HEK293 (cell line): ENCODE data around the gene TRAF3IP1.

Experiments used
- GLIS2 ChIP-seq: fragments of 450-650 bp; formaldehyde crosslinking; IDR thresholded peaks from 2 replicates; pipeline ENCODE4 v1.5.1; 2016; ENCODE audit warnings: missing biosample characterization, missing genetic modification characterization
- IKZF3 ChIP-seq: fragments of 450-650 bp; IDR thresholded peaks from 2 replicates; pipeline ENCODE4 v1.5.0; 2018; ENCODE audit warnings: missing biosample characterization, mild to moderate bottlenecking, missing genetic modification characterization, moderate library complexity
- KLF8 ChIP-seq: fragments of 450-650 bp; formaldehyde crosslinking; IDR thresholded peaks from 2 replicates; pipeline ENCODE4 v1.5.1; 2016; ENCODE audit warnings: missing biosample characterization, missing genetic modification characterization
- WT1 ChIP-seq: fragments of 450-650 bp; formaldehyde crosslinking; IDR thresholded peaks from 2 replicates; pipeline ENCODE4 v1.5.1; 2016; ENCODE audit warnings: missing biosample characterization, missing genetic modification characterization
- ZBTB17 ChIP-seq: fragments of 450-650 bp; formaldehyde crosslinking; IDR thresholded peaks from 2 replicates; pipeline ENCODE4 v1.5.1; 2016; ENCODE audit warnings: missing biosample characterization, missing genetic modification characterization
- ZBTB8A ChIP-seq: fragments of 450-650 bp; formaldehyde crosslinking; IDR thresholded peaks from 2 replicates; pipeline ENCODE4 v1.5.1; 2016; ENCODE audit warnings: missing biosample characterization, missing genetic modification characterization
- ZNF23 ChIP-seq: fragments of 450-650 bp; formaldehyde crosslinking; IDR thresholded peaks from 2 replicates; pipeline ENCODE4 v1.5.1; 2016; ENCODE audit warnings: missing biosample characterization, missing genetic modification characterization, borderline replicate concordance
- ZNF24 ChIP-seq: fragments of 450-650 bp; formaldehyde crosslinking; IDR thresholded peaks from 2 replicates; pipeline ENCODE4 v1.5.1; 2016; ENCODE audit warnings: missing biosample characterization, missing genetic modification characterization
- ZNF335 ChIP-seq: fragments of 450-650 bp; formaldehyde crosslinking; conservative IDR thresholded peaks from 2 replicates; pipeline ENCODE4 v1.5.1; 2016; ENCODE audit warnings: missing biosample characterization, missing genetic modification characterization
- ZNF600 ChIP-seq: fragments of 450-650 bp; formaldehyde crosslinking; IDR thresholded peaks from 2 replicates; pipeline ENCODE4 v1.5.1; 2016; ENCODE audit warnings: missing biosample characterization, missing genetic modification characterization
- ZXDB ChIP-seq: fragments of 450-650 bp; formaldehyde crosslinking; IDR thresholded peaks from 2 replicates; pipeline ENCODE4 v1.5.1; 2016; ENCODE audit warnings: missing biosample characterization, missing genetic modification characterization
- TF ChIP-seq, protein P1 (sequence below): fragments of 450-650 bp; formaldehyde crosslinking; IDR thresholded peaks from 2 replicates; pipeline ENCODE4 v1.5.1; 2016; ENCODE audit warnings: missing biosample characterization, missing genetic modification characterization
- TF ChIP-seq, protein P2 (sequence below): fragments of 450-650 bp; IDR thresholded peaks from 2 replicates; pipeline ENCODE4 v1.5.1; 2018; ENCODE audit warnings: missing biosample characterization, missing genetic modification characterization
- TF ChIP-seq, protein P3 (sequence below): fragments of 450-650 bp; formaldehyde crosslinking; IDR thresholded peaks from 2 replicates; pipeline ENCODE4 v1.5.1; 2016; ENCODE audit warnings: missing biosample characterization, missing genetic modification characterization
- TF ChIP-seq, protein P4 (sequence below): fragments of 450-650 bp; formaldehyde crosslinking; IDR thresholded peaks from 2 replicates; pipeline ENCODE4 v1.5.1; 2016; ENCODE audit warnings: missing biosample characterization, missing genetic modification characterization, borderline replicate concordance
- TF ChIP-seq, protein P5 (sequence below): fragments of 450-650 bp; formaldehyde crosslinking; IDR thresholded peaks from 2 replicates; pipeline ENCODE4 v1.5.1; 2017; ENCODE audit warnings: missing biosample characterization, missing genetic modification characterization
- TF ChIP-seq, protein P6 (sequence below): fragments of 450-650 bp; formaldehyde crosslinking; IDR thresholded peaks from 2 replicates; pipeline ENCODE4 v1.5.1; 2016; ENCODE audit warnings: missing biosample characterization, missing genetic modification characterization
- TF ChIP-seq, protein P7 (sequence below): fragments of 450-650 bp; formaldehyde crosslinking; IDR thresholded peaks from 2 replicates; pipeline ENCODE4 v1.5.1; 2016; ENCODE audit warnings: missing biosample characterization, missing genetic modification characterization

Gene TRAF3IP1

DNA sequence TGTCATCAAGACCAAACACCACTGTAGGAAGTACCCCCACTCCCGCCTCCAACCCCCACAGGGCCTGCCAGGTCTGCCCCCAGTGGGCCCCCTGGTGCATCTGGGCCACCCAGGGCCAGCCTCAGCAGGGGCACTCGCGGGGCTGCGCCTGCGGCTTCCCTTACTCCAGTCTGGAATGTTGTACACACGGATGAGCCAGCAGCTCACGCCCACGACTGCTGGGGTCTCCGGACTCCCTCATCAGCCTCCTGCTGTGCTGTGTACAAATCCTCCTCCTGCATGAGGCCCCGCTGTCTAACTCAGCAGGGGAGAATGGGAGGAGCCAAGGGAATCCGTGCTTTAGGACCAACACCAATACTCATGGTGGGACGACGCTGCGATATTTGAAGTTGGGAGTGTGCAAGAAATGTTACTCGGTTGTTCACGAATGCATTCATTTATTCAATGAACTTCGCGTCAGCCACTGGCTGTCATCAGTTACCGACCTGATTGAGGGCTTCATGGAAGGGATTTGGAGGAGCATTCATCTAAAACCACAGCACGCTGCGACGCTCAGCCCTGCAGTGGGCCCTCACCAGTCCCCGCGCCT lies 105.8 kb downstream of the TRAF3IP1 start (continued):
- TF ChIP-seq, protein P1, sequence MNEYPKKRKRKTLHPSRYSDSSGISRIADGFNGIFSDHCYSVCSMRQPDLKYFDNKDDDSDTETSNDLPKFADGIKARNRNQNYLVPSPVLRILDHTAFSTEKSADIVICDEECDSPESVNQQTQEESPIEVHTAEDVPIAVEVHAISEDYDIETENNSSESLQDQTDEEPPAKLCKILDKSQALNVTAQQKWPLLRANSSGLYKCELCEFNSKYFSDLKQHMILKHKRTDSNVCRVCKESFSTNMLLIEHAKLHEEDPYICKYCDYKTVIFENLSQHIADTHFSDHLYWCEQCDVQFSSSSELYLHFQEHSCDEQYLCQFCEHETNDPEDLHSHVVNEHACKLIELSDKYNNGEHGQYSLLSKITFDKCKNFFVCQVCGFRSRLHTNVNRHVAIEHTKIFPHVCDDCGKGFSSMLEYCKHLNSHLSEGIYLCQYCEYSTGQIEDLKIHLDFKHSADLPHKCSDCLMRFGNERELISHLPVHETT: 0 out of 2 replicates have a peak, but pooled peaks have one; percentile 14
- TF ChIP-seq ZXDB (tag by site-specific recombination): peak; percentile 54; the same call in 1 of the 2 replicates
- TF ChIP-seq KLF8: no peak
- peak; percentile 60 for TF ChIP-seq IKZF3
- TF ChIP-seq, protein P2, sequence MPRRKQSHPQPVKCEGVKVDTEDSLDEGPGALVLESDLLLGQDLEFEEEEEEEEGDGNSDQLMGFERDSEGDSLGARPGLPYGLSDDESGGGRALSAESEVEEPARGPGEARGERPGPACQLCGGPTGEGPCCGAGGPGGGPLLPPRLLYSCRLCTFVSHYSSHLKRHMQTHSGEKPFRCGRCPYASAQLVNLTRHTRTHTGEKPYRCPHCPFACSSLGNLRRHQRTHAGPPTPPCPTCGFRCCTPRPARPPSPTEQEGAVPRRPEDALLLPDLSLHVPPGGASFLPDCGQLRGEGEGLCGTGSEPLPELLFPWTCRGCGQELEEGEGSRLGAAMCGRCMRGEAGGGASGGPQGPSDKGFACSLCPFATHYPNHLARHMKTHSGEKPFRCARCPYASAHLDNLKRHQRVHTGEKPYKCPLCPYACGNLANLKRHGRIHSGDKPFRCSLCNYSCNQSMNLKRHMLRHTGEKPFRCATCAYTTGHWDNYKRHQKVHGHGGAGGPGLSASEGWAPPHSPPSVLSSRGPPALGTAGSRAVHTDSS (tag by site-specific recombination): no peak
- TF ChIP-seq, protein P3, sequence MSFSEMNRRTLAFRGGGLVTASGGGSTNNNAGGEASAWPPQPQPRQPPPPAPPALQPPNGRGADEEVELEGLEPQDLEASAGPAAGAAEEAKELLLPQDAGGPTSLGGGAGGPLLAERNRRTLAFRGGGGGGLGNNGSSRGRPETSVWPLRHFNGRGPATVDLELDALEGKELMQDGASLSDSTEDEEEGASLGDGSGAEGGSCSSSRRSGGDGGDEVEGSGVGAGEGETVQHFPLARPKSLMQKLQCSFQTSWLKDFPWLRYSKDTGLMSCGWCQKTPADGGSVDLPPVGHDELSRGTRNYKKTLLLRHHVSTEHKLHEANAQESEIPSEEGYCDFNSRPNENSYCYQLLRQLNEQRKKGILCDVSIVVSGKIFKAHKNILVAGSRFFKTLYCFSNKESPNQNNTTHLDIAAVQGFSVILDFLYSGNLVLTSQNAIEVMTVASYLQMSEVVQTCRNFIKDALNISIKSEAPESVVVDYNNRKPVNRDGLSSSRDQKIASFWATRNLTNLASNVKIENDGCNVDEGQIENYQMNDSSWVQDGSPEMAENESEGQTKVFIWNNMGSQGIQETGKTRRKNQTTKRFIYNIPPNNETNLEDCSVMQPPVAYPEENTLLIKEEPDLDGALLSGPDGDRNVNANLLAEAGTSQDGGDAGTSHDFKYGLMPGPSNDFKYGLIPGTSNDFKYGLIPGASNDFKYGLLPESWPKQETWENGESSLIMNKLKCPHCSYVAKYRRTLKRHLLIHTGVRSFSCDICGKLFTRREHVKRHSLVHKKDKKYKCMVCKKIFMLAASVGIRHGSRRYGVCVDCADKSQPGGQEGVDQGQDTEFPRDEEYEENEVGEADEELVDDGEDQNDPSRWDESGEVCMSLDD (tag by site-specific recombination): 0 out of 2 replicates have a peak, but pooled peaks have one; percentile 13
- peak; percentile 88 for TF ChIP-seq GLIS2
- peak; percentile 86 for TF ChIP-seq WT1 (tag by site-specific recombination)
- peak; percentile 31; the same call in 1 of the 2 replicates for TF ChIP-seq ZBTB8A (tag by site-specific recombination)
- TF ChIP-seq ZNF600: peak; percentile 74; the same call in 1 of the 2 replicates
- peak; percentile 86 for TF ChIP-seq ZNF24 (tag by site-specific recombination)
- TF ChIP-seq, protein P4, sequence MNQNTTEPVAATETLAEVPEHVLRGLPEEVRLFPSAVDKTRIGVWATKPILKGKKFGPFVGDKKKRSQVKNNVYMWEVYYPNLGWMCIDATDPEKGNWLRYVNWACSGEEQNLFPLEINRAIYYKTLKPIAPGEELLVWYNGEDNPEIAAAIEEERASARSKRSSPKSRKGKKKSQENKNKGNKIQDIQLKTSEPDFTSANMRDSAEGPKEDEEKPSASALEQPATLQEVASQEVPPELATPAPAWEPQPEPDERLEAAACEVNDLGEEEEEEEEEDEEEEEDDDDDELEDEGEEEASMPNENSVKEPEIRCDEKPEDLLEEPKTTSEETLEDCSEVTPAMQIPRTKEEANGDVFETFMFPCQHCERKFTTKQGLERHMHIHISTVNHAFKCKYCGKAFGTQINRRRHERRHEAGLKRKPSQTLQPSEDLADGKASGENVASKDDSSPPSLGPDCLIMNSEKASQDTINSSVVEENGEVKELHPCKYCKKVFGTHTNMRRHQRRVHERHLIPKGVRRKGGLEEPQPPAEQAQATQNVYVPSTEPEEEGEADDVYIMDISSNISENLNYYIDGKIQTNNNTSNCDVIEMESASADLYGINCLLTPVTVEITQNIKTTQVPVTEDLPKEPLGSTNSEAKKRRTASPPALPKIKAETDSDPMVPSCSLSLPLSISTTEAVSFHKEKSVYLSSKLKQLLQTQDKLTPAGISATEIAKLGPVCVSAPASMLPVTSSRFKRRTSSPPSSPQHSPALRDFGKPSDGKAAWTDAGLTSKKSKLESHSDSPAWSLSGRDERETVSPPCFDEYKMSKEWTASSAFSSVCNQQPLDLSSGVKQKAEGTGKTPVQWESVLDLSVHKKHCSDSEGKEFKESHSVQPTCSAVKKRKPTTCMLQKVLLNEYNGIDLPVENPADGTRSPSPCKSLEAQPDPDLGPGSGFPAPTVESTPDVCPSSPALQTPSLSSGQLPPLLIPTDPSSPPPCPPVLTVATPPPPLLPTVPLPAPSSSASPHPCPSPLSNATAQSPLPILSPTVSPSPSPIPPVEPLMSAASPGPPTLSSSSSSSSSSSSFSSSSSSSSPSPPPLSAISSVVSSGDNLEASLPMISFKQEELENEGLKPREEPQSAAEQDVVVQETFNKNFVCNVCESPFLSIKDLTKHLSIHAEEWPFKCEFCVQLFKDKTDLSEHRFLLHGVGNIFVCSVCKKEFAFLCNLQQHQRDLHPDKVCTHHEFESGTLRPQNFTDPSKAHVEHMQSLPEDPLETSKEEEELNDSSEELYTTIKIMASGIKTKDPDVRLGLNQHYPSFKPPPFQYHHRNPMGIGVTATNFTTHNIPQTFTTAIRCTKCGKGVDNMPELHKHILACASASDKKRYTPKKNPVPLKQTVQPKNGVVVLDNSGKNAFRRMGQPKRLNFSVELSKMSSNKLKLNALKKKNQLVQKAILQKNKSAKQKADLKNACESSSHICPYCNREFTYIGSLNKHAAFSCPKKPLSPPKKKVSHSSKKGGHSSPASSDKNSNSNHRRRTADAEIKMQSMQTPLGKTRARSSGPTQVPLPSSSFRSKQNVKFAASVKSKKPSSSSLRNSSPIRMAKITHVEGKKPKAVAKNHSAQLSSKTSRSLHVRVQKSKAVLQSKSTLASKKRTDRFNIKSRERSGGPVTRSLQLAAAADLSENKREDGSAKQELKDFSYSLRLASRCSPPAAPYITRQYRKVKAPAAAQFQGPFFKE (tag by site-specific recombination): no peak
- TF ChIP-seq, protein P5, sequence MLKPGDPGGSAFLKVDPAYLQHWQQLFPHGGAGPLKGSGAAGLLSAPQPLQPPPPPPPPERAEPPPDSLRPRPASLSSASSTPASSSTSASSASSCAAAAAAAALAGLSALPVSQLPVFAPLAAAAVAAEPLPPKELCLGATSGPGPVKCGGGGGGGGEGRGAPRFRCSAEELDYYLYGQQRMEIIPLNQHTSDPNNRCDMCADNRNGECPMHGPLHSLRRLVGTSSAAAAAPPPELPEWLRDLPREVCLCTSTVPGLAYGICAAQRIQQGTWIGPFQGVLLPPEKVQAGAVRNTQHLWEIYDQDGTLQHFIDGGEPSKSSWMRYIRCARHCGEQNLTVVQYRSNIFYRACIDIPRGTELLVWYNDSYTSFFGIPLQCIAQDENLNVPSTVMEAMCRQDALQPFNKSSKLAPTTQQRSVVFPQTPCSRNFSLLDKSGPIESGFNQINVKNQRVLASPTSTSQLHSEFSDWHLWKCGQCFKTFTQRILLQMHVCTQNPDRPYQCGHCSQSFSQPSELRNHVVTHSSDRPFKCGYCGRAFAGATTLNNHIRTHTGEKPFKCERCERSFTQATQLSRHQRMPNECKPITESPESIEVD (tag by site-specific recombination): 0 out of 2 replicates have a peak, but pooled peaks have one; percentile 9
- TF ChIP-seq, protein P6, sequence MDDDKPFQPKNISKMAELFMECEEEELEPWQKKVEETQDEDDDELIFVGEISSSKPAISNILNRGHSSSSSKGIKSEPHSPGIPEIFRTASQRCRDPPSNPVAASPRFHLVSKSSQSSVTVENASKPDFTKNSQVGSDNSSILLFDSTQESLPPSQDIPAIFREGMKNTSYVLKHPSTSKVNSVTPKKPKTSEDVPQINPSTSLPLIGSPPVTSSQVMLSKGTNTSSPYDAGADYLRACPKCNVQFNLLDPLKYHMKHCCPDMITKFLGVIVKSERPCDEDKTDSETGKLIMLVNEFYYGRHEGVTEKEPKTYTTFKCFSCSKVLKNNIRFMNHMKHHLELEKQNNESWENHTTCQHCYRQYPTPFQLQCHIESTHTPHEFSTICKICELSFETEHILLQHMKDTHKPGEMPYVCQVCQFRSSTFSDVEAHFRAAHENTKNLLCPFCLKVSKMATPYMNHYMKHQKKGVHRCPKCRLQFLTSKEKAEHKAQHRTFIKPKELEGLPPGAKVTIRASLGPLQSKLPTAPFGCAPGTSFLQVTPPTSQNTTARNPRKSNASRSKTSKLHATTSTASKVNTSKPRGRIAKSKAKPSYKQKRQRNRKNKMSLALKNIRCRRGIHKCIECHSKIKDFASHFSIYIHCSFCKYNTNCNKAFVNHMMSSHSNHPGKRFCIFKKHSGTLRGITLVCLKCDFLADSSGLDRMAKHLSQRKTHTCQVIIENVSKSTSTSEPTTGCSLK (tag by site-specific recombination): no peak
- peak; percentile 89 for TF ChIP-seq ZNF335
- TF ChIP-seq ZBTB17 (tag by site-specific recombination): peak; percentile 83
- TF ChIP-seq ZNF23 (tag by site-specific recombination): no peak
- TF ChIP-seq, protein P7, sequence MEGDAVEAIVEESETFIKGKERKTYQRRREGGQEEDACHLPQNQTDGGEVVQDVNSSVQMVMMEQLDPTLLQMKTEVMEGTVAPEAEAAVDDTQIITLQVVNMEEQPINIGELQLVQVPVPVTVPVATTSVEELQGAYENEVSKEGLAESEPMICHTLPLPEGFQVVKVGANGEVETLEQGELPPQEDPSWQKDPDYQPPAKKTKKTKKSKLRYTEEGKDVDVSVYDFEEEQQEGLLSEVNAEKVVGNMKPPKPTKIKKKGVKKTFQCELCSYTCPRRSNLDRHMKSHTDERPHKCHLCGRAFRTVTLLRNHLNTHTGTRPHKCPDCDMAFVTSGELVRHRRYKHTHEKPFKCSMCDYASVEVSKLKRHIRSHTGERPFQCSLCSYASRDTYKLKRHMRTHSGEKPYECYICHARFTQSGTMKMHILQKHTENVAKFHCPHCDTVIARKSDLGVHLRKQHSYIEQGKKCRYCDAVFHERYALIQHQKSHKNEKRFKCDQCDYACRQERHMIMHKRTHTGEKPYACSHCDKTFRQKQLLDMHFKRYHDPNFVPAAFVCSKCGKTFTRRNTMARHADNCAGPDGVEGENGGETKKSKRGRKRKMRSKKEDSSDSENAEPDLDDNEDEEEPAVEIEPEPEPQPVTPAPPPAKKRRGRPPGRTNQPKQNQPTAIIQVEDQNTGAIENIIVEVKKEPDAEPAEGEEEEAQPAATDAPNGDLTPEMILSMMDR (tag by site-specific recombination): peak; percentile 46; the same call in 1 of the 2 replicates
